Stomach (tissue), 9 donors: ENCODE results near the gene NPPC. TPM values are rescaled to one million over a fixed set of nuclear protein-coding genes. Genes with fewer than 3 reads are reported as not detected.

Source experiments
- DNase-seq, 2 donors: peaks; one replicate each; pipeline versions ENCODE4 v3.0.0 to v3.0.0-alpha.2; 2013 to 2019
- H3K27ac ChIP-seq, 5 donors: fragments of 200-600 bp in 4 of 5; sonication (generic) in 4 of 5; one replicate each; pipeline ENCODE4 v1.5.1; 2013 to 2019; ENCODE audit warnings: mild to moderate bottlenecking in 1 of 5, moderate library complexity in 1 of 5
- H3K27me3 ChIP-seq, 3 donors: fragments of 200-600 bp; sonication (generic); one replicate each; pipeline ENCODE4 v1.5.1; 2017 to 2019; ENCODE audit warnings: mixed run types in 1 of 3
- H3K36me3 ChIP-seq, 4 donors: fragments of 200-600 bp; sonication (generic); 1 replicate in 3 of 4; 2 replicates in 1 of 4; pipeline ENCODE4 v1.5.1; 2016 to 2019
- H3K4me1 ChIP-seq, 4 donors: fragments of 200-600 bp; sonication (generic); one replicate each; pipeline ENCODE4 v1.5.1; 2016 to 2019
- H3K4me3 ChIP-seq, 4 donors: fragments of 200-600 bp; sonication (generic) in 3 of 4; one replicate each; pipeline ENCODE4 v1.5.1; 2016 to 2019; ENCODE audit warnings: mild to moderate bottlenecking in 1 of 4
- H3K9me3 ChIP-seq, 4 donors: fragments of 200-600 bp; sonication (generic); one replicate each; pipeline ENCODE4 v1.5.1; 2016 to 2019
- EP300 ChIP-seq: sonication (generic); formaldehyde crosslinking; IDR thresholded peaks from one replicate; pipeline ENCODE4 v1.6.1; 2017; ENCODE audit warnings: antibody characterized with exemption
- POLR2A ChIP-seq, 4 donors: fragments of 450-650 bp; IDR thresholded peaks; one replicate each; pipeline ENCODE4 v1.6.1; 2016; ENCODE audit warnings: antibody characterized with exemption in 4 of 4, control low read depth in 2 of 4, mild to moderate bottlenecking in 1 of 4, moderate library complexity in 1 of 4
- POLR2AphosphoS5 ChIP-seq, 3 donors: sonication (generic); formaldehyde crosslinking; IDR thresholded peaks; one replicate each; pipeline ENCODE4 v1.6.1; 2016; ENCODE audit warnings: antibody characterized with exemption in 3 of 3
- WGBS, 5 donors: extraction: QIAGEN DNeasy Blood & Tissue Kit in 3 of 5; methylation state at CpG; one replicate each; pipeline versions ENCODE4 v1.1.5 to v1.1.7; 2013 to 2018; 5-methylcytosine and 5-hydroxymethylcytosine counted together
- intact Hi-C: fragments of 100-400 bp; cut with DNase I; formaldehyde crosslinking; loops from one replicate; pipeline ENCODE4 v1.15.1; 2023; ENCODE audit warnings: low total_unique reads
- polyA plus RNA-seq, 3 donors: library from polyadenylated mRNA; stranded (reverse); fragments of 200-250 nt; gene quantifications; one replicate each; pipeline ENCODE4 v1.2.3, GENCODE V29; 2013
- total RNA-seq, 5 donors: library from RNA; depleted of rRNA; stranded (reverse); fragments of >200 nt; gene quantifications; one replicate each; pipeline versions ENCODE4 v1.1.0 to v1.2.3, GENCODE V29; 2014 to 2016
- TF ChIP-seq, protein P1 (sequence below), 7 experiments: fragments of 450-650 bp in 4 of 7; fragments of 200-600 bp in 3 of 7; sonication (generic) in 3 of 7; IDR thresholded peaks; one replicate each; pipeline ENCODE4 v1.5.1; 2016 to 2019; ENCODE audit warnings: antibody characterized with exemption in 7 of 7, control low read depth in 2 of 7, mild to moderate bottlenecking in 1 of 7
- donor health status: healthy with polysubstance abuse.
- donor health status: Bipolar disorder and iron deficiency.
- donor health status: healthy.

NPPC gene
- total and polyA plus RNA-seq, 8 donors: 2.9 to 4.0 TPM; not detected in 6

DNA sequence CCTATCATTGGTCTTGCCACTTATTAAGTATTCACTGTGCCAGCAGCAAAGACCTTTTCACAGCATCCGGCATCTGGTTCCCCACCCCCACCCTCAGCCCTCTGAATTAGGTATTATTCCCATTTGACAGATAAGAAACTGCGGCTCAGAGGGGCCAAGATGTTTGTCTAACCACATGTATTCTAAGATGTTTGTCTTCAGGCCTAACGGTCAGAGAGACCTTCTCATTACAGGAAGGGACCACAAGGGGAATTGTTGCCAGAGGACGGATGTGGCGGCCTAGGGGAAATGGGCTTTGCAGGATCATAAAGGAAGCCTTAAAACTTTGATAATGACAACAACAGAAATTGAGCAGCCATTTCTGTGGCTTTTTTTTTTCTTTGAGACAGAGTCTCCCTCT lies 16.6 kb downstream of the NPPC start:
- H3K9me3 ChIP-seq: no peaks in the 10 kb centered on the region
- no peak overlapping the region for H3K4me3 ChIP-seq
- TF ChIP-seq POLR2A (IDR thresholded peaks at IDR 0.05): no peak
- TF ChIP-seq, protein P1, sequence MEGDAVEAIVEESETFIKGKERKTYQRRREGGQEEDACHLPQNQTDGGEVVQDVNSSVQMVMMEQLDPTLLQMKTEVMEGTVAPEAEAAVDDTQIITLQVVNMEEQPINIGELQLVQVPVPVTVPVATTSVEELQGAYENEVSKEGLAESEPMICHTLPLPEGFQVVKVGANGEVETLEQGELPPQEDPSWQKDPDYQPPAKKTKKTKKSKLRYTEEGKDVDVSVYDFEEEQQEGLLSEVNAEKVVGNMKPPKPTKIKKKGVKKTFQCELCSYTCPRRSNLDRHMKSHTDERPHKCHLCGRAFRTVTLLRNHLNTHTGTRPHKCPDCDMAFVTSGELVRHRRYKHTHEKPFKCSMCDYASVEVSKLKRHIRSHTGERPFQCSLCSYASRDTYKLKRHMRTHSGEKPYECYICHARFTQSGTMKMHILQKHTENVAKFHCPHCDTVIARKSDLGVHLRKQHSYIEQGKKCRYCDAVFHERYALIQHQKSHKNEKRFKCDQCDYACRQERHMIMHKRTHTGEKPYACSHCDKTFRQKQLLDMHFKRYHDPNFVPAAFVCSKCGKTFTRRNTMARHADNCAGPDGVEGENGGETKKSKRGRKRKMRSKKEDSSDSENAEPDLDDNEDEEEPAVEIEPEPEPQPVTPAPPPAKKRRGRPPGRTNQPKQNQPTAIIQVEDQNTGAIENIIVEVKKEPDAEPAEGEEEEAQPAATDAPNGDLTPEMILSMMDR (IDR thresholded peaks at IDR 0.05): no peak
- TF ChIP-seq POLR2AphosphoS5 (IDR thresholded peaks at IDR 0.05): no peak
- TF ChIP-seq EP300: no peak
- intact Hi-C loops: loop anchor here (5.0 kb wide), 1 partner anchor 528 kb away; no protein-coding TSS in a partner anchor
- DNase-seq: no peak
- no peaks in the 10 kb centered on the region for H3K4me1 ChIP-seq
- peaks cover 0 to 32% (median 0%) of the 10 kb centered on the region in 3 donors for H3K27me3 ChIP-seq
- H3K27ac ChIP-seq: no peak overlapping the region
- 45 to 68% (median 55%) methylated on average over 5 of the region's 5 CpGs for WGBS, 5 donors
- no peaks in the 10 kb centered on the region for H3K36me3 ChIP-seq

DNA sequence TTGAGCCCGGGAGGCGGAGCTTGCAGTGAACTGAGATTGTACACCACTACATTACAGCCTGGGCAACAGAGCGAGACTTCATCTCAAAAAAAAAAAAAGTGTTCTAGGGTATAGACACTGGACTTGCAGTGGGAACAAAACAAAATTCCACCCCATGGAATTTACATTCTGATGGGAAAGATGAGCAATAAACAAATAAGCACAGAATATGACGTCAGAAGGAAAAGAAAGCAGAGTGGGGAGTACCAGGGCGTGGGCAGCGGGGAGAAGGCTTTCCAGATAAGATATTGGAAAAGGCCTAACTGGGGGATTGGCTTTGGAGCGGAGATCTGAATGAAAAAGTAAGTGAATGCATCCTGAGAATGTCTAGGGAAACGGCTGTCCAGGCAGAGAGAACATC lies 17.6 kb downstream of the NPPC start:
- Histone ChIP-seq H3K4me3 (no peak overlapping the region), H3K27ac (no peak overlapping the region), H3K4me1 (no peaks in the 10 kb centered on the region), H3K27me3 (peaks cover 0 to 26% (median 0%) of the 10 kb centered on the region in 3 donors), H3K9me3 (no peaks in the 10 kb centered on the region), H3K36me3 (no peaks in the 10 kb centered on the region)
- TF ChIP-seq POLR2AphosphoS5 (IDR thresholded peaks at IDR 0.05): no peak
- TF ChIP-seq, protein P1 (IDR thresholded peaks at IDR 0.05): no peak
- TF ChIP-seq EP300: no peak
- no peak for TF ChIP-seq POLR2A (IDR thresholded peaks at IDR 0.05)
- no peak for DNase-seq
- WGBS, 5 donors: 82 to 89% (median 84%) methylated on average over 8 of the region's 8 CpGs
- intact Hi-C loops: loop anchor here (5.0 kb wide), 1 partner anchor 529 kb away; no protein-coding TSS in a partner anchor

DNA sequence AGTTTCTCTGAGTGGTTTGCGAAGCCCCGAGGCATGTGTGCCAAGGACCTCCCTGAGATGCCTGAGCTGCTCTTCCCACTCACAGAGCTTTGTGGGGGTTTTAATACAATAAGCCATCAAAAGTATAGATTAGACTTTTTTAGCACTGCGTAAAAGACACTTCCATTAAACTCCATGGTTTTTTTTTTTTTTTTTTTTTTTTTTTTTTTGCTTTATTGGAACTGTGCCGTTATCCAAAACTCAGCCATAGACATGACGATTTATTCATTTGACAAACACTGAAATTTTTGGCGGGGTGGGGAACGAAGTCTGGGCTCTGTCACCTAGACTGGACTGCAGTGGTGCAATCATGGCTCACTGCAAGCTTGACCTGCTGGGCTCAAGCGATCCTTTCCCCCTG lies 18.4 kb downstream of the NPPC start:
- WGBS, 5 donors: 90 to 93% (median 93%) methylated on average over 8 of the region's 8 CpGs
- Histone ChIP-seq H3K27ac (no peak overlapping the region), H3K36me3 (no peaks in the 10 kb centered on the region), H3K4me3 (no peak overlapping the region), H3K9me3 (no peaks in the 10 kb centered on the region), H3K27me3 (peaks cover 0 to 17% (median 0%) of the 10 kb centered on the region in 3 donors), H3K4me1 (no peaks in the 10 kb centered on the region)
- TF ChIP-seq, protein P1 (IDR thresholded peaks at IDR 0.05): no peak
- TF ChIP-seq EP300 (no peak), POLR2A (IDR thresholded peaks at IDR 0.05) (no peak), POLR2AphosphoS5 (IDR thresholded peaks at IDR 0.05) (no peak)
- no peak for DNase-seq
- intact Hi-C loops: loop anchor here (5.0 kb wide), 1 partner anchor 530 kb away; no protein-coding TSS in a partner anchor

DNA sequence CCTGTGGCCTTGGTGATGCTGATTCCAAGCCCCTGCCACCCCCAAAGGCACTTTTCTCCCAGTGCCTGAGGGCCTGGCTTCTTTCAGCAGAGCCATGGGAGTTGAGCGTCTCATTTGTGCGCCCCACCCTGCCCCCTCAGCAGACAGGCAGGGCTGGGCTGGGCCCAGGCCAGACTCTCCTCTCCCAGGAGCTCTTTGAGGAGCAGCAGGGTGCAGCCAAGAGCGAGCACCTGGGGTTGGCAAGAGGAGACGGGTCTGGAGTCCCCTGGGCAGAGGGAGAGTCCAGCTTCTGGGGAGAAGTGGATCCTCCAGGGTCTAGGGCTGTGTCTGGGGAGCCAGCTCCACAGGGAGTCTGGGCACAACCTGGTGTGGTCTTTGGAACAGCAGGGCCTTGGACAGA lies 21.2 kb downstream of the NPPC start:
- Histone ChIP-seq H3K9me3 (no peaks in the 10 kb centered on the region), H3K27ac (no peak overlapping the region), H3K36me3 (no peaks in the 10 kb centered on the region), H3K27me3 (peaks cover 0 to 27% (median 0%) of the 10 kb centered on the region in 3 donors), H3K4me3 (no peak overlapping the region), H3K4me1 (peaks cover 0 to 4% (median 2%) of the 10 kb centered on the region in 4 donors)
- WGBS, 5 donors: 84 to 92% (median 89%) methylated on average over 2 to 4 of the region's 4 CpGs
- DNase-seq: no peak
- intact Hi-C loops: loop anchor here (5.0 kb wide), 1 partner anchor 532 kb away; no protein-coding TSS in a partner anchor
- TF ChIP-seq POLR2A (IDR thresholded peaks at IDR 0.05) (no peak), EP300 (no peak), POLR2AphosphoS5 (IDR thresholded peaks at IDR 0.05) (no peak)
- TF ChIP-seq, protein P1 (IDR thresholded peaks at IDR 0.05): no peak
